HEK293 (cell line): Measurements from ENCODE around the gene CSRP1.

Source experiments
- BCL11B ChIP-seq: fragments of 450-650 bp; formaldehyde crosslinking; IDR thresholded peaks from 2 replicates; pipeline ENCODE4 v1.5.1; 2016; ENCODE audit warnings: low read depth, missing biosample characterization, missing genetic modification characterization
- GLIS1 ChIP-seq: fragments of 450-650 bp; formaldehyde crosslinking; IDR thresholded peaks from 2 replicates; pipeline ENCODE4 v1.5.1; 2016; ENCODE audit warnings: missing biosample characterization, missing genetic modification characterization
- GLIS2 ChIP-seq: fragments of 450-650 bp; formaldehyde crosslinking; IDR thresholded peaks from 2 replicates; pipeline ENCODE4 v1.5.1; 2016; ENCODE audit warnings: missing biosample characterization, missing genetic modification characterization
- HOXD13 ChIP-seq: sonication (generic); formaldehyde crosslinking; IDR thresholded peaks from 2 replicates; pipeline ENCODE4 v1.8.0; 2022; ENCODE audit warnings: missing genetic modification reagents, borderline replicate concordance
- IKZF3 ChIP-seq: fragments of 450-650 bp; IDR thresholded peaks from 2 replicates; pipeline ENCODE4 v1.5.0; 2018; ENCODE audit warnings: missing biosample characterization, mild to moderate bottlenecking, missing genetic modification characterization, moderate library complexity
- KLF10 ChIP-seq: fragments of 450-650 bp; IDR thresholded peaks from 2 replicates; pipeline ENCODE4 v1.5.1; 2018; ENCODE audit warnings: missing biosample characterization, mild to moderate bottlenecking, missing genetic modification characterization
- KLF8 ChIP-seq: fragments of 450-650 bp; formaldehyde crosslinking; IDR thresholded peaks from 2 replicates; pipeline ENCODE4 v1.5.1; 2016; ENCODE audit warnings: missing biosample characterization, missing genetic modification characterization
- MEIS1 ChIP-seq: sonication (generic); formaldehyde crosslinking; IDR thresholded peaks from 2 replicates; pipeline ENCODE4 v1.8.1; 2022; ENCODE audit warnings: missing genetic modification reagents, mild to moderate bottlenecking, borderline replicate concordance
- SP2 ChIP-seq: fragments of 450-650 bp; formaldehyde crosslinking; IDR thresholded peaks from 2 replicates; pipeline ENCODE4 v1.5.1; 2016; ENCODE audit warnings: missing biosample characterization, missing genetic modification characterization
- YY2 ChIP-seq: fragments of 450-650 bp; formaldehyde crosslinking; IDR thresholded peaks from 2 replicates; pipeline ENCODE4 v1.5.1; 2016; ENCODE audit warnings: missing biosample characterization, missing genetic modification characterization
- ZFHX2 ChIP-seq: fragments of 450-650 bp; formaldehyde crosslinking; conservative IDR thresholded peaks from 2 replicates; pipeline ENCODE4 v1.5.1; 2016; ENCODE audit warnings: missing biosample characterization, missing genetic modification characterization
- ZNF214 ChIP-seq: fragments of 450-650 bp; formaldehyde crosslinking; IDR thresholded peaks from 2 replicates; pipeline ENCODE4 v1.5.1; 2017; ENCODE audit warnings: missing biosample characterization, mild to moderate bottlenecking, missing genetic modification characterization, borderline replicate concordance
- ZNF24 ChIP-seq: fragments of 450-650 bp; formaldehyde crosslinking; IDR thresholded peaks from 2 replicates; pipeline ENCODE4 v1.5.1; 2016; ENCODE audit warnings: missing biosample characterization, missing genetic modification characterization
- ZNF335 ChIP-seq: fragments of 450-650 bp; formaldehyde crosslinking; conservative IDR thresholded peaks from 2 replicates; pipeline ENCODE4 v1.5.1; 2016; ENCODE audit warnings: missing biosample characterization, missing genetic modification characterization
- ZNF48 ChIP-seq: fragments of 450-650 bp; formaldehyde crosslinking; IDR thresholded peaks from 2 replicates; pipeline ENCODE4 v1.5.1; 2016; ENCODE audit warnings: missing biosample characterization, missing genetic modification characterization
- ZNF521 ChIP-seq: fragments of 450-650 bp; formaldehyde crosslinking; IDR thresholded peaks from 2 replicates; pipeline ENCODE4 v1.5.1; 2017; ENCODE audit warnings: missing biosample characterization, mild to moderate bottlenecking, missing genetic modification characterization
- ZNF544 ChIP-seq: fragments of 450-650 bp; formaldehyde crosslinking; IDR thresholded peaks from 2 replicates; pipeline ENCODE4 v1.5.0; 2017; ENCODE audit warnings: missing biosample characterization, missing genetic modification characterization
- ZNF555 ChIP-seq: fragments of 450-650 bp; formaldehyde crosslinking; conservative IDR thresholded peaks from 2 replicates; pipeline ENCODE4 v1.5.1; 2017; ENCODE audit warnings: missing biosample characterization, mild to moderate bottlenecking, missing genetic modification characterization, inconsistent platforms
- ZNF571 ChIP-seq: fragments of 450-650 bp; formaldehyde crosslinking; IDR thresholded peaks from 2 replicates; pipeline ENCODE4 v1.5.0; 2017; ENCODE audit warnings: missing biosample characterization, missing genetic modification characterization
- ZNF600 ChIP-seq: fragments of 450-650 bp; formaldehyde crosslinking; IDR thresholded peaks from 2 replicates; pipeline ENCODE4 v1.5.1; 2016; ENCODE audit warnings: missing biosample characterization, missing genetic modification characterization
- ZNF660 ChIP-seq: fragments of 450-650 bp; IDR thresholded peaks from 2 replicates; pipeline ENCODE4 v1.5.1; 2018; ENCODE audit warnings: missing biosample characterization, mild to moderate bottlenecking, missing genetic modification characterization
- ZNF768 ChIP-seq: fragments of 450-650 bp; formaldehyde crosslinking; IDR thresholded peaks from 2 replicates; pipeline ENCODE4 v1.5.1; 2018; ENCODE audit warnings: missing biosample characterization, mild to moderate bottlenecking, missing genetic modification characterization
- ZNF777 ChIP-seq: fragments of 450-650 bp; formaldehyde crosslinking; IDR thresholded peaks from 2 replicates; pipeline ENCODE4 v1.5.1; 2017; ENCODE audit warnings: missing biosample characterization, missing genetic modification characterization, borderline replicate concordance
- ZNF843 ChIP-seq: fragments of 450-650 bp; formaldehyde crosslinking; IDR thresholded peaks from 2 replicates; pipeline ENCODE4 v1.5.1; 2016; ENCODE audit warnings: missing biosample characterization, missing genetic modification characterization
- ZSCAN30 ChIP-seq: fragments of 450-650 bp; IDR thresholded peaks from 2 replicates; pipeline ENCODE4 v1.5.1; 2018; ENCODE audit warnings: missing biosample characterization, mild to moderate bottlenecking, missing genetic modification characterization, moderate library complexity
- ZXDB ChIP-seq: fragments of 450-650 bp; formaldehyde crosslinking; IDR thresholded peaks from 2 replicates; pipeline ENCODE4 v1.5.1; 2016; ENCODE audit warnings: missing biosample characterization, missing genetic modification characterization
- TF ChIP-seq, protein P1 (sequence below): fragments of 450-650 bp; formaldehyde crosslinking; optimal IDR thresholded peaks from 2 replicates; pipeline ENCODE3; 2016; ENCODE audit warnings: missing biosample characterization, mild to moderate bottlenecking, missing genetic modification characterization
- TF ChIP-seq, protein P2 (sequence below): fragments of 450-650 bp; formaldehyde crosslinking; IDR thresholded peaks from 2 replicates; pipeline ENCODE4 v1.5.1; 2017; ENCODE audit warnings: missing biosample characterization, missing genetic modification characterization
- TF ChIP-seq, protein P3 (sequence below): fragments of 450-650 bp; formaldehyde crosslinking; IDR thresholded peaks from 2 replicates; pipeline ENCODE4 v1.5.0; 2017; ENCODE audit warnings: missing biosample characterization, missing genetic modification characterization, borderline replicate concordance
- TF ChIP-seq, protein P4 (sequence below): fragments of 450-650 bp; formaldehyde crosslinking; IDR thresholded peaks from 2 replicates; pipeline ENCODE4 v1.5.1; 2017; ENCODE audit warnings: missing biosample characterization, missing genetic modification characterization
- TF ChIP-seq, protein P5 (sequence below): fragments of 450-650 bp; formaldehyde crosslinking; IDR thresholded peaks from 2 replicates; pipeline ENCODE4 v1.5.1; 2017; ENCODE audit warnings: missing biosample characterization, missing genetic modification characterization
- TF ChIP-seq, protein P6 (sequence below): fragments of 450-650 bp; formaldehyde crosslinking; IDR thresholded peaks from 2 replicates; pipeline ENCODE4 v1.5.1; 2016; ENCODE audit warnings: missing biosample characterization, missing genetic modification characterization

The CSRP1 gene

DNA sequence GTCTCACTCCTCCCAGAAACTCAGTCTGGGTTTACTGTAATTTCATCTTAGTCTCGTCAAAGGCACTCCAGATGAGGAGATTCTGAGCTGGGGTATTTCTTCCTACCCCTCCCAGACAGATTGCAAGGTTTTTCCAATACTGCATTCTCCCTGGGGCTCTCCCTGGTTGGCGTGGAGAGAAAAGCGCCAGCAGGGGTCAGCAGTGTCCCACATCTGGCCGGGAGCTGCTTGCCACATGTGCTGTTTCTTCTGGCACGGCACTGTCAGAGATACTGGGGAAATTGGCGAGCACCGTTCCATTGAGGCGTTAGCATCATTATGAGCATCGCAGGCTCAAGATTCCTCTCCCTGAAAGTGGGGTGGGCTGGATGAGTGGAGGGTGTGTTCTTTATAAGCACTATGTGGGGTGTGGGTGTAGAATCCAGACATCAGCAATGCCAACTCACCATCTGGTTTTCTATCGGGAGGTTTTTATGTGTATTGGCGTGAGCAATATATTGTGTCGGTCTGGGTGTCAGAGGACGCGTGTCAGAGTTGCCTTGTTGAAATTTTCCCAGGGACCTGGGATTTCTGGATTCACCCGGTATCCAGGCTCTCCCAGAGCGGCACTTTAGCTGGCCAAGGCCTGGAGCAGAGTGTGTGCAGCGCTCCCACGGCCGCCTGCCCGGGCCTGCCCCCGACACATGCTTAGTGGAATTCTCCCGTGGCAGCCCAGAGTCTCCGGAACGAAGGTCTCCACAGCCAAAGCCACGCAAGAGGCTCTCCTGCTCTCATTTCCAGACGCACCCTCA, 24.0 kb upstream of the CSRP1 start (continued):
- TF ChIP-seq, protein P1, sequence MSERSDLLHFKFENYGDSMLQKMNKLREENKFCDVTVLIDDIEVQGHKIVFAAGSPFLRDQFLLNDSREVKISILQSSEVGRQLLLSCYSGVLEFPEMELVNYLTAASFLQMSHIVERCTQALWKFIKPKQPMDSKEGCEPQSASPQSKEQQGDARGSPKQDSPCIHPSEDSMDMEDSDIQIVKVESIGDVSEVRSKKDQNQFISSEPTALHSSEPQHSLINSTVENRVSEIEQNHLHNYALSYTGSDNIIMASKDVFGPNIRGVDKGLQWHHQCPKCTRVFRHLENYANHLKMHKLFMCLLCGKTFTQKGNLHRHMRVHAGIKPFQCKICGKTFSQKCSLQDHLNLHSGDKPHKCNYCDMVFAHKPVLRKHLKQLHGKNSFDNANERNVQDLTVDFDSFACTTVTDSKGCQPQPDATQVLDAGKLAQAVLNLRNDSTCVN (tag by site-specific recombination), result no peak
- no peak for TF ChIP-seq ZFHX2 (tag by site-specific recombination)
- TF ChIP-seq, protein P2, sequence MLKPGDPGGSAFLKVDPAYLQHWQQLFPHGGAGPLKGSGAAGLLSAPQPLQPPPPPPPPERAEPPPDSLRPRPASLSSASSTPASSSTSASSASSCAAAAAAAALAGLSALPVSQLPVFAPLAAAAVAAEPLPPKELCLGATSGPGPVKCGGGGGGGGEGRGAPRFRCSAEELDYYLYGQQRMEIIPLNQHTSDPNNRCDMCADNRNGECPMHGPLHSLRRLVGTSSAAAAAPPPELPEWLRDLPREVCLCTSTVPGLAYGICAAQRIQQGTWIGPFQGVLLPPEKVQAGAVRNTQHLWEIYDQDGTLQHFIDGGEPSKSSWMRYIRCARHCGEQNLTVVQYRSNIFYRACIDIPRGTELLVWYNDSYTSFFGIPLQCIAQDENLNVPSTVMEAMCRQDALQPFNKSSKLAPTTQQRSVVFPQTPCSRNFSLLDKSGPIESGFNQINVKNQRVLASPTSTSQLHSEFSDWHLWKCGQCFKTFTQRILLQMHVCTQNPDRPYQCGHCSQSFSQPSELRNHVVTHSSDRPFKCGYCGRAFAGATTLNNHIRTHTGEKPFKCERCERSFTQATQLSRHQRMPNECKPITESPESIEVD (tag by site-specific recombination), result no peak
- TF ChIP-seq BCL11B (tag by site-specific recombination), result no peak
- no peak for TF ChIP-seq ZNF544
- TF ChIP-seq MEIS1 (CRISPR knock-in tag), result no peak
- TF ChIP-seq, protein P3, sequence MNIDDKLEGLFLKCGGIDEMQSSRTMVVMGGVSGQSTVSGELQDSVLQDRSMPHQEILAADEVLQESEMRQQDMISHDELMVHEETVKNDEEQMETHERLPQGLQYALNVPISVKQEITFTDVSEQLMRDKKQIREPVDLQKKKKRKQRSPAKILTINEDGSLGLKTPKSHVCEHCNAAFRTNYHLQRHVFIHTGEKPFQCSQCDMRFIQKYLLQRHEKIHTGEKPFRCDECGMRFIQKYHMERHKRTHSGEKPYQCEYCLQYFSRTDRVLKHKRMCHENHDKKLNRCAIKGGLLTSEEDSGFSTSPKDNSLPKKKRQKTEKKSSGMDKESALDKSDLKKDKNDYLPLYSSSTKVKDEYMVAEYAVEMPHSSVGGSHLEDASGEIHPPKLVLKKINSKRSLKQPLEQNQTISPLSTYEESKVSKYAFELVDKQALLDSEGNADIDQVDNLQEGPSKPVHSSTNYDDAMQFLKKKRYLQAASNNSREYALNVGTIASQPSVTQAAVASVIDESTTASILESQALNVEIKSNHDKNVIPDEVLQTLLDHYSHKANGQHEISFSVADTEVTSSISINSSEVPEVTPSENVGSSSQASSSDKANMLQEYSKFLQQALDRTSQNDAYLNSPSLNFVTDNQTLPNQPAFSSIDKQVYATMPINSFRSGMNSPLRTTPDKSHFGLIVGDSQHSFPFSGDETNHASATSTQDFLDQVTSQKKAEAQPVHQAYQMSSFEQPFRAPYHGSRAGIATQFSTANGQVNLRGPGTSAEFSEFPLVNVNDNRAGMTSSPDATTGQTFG (tag by site-specific recombination), result no peak
- TF ChIP-seq ZNF48, result no peak
- no peak for TF ChIP-seq ZNF777 (tag by site-specific recombination)
- TF ChIP-seq KLF10, result no peak; the same call in 1 of the 2 replicates
- TF ChIP-seq HOXD13 (CRISPR knock-in tag), result no peak
- TF ChIP-seq, protein P4, sequence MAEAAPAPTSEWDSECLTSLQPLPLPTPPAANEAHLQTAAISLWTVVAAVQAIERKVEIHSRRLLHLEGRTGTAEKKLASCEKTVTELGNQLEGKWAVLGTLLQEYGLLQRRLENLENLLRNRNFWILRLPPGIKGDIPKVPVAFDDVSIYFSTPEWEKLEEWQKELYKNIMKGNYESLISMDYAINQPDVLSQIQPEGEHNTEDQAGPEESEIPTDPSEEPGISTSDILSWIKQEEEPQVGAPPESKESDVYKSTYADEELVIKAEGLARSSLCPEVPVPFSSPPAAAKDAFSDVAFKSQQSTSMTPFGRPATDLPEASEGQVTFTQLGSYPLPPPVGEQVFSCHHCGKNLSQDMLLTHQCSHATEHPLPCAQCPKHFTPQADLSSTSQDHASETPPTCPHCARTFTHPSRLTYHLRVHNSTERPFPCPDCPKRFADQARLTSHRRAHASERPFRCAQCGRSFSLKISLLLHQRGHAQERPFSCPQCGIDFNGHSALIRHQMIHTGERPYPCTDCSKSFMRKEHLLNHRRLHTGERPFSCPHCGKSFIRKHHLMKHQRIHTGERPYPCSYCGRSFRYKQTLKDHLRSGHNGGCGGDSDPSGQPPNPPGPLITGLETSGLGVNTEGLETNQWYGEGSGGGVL (tag by site-specific recombination), result no peak
- no peak for TF ChIP-seq SP2
- TF ChIP-seq ZNF571 (tag by site-specific recombination), result no peak
- TF ChIP-seq ZNF214 (tag by site-specific recombination), result no peak
- TF ChIP-seq ZNF843 (tag by site-specific recombination), result no peak
- TF ChIP-seq YY2 (tag by site-specific recombination), result no peak
- TF ChIP-seq ZNF555 (tag by site-specific recombination), result no peak
- TF ChIP-seq ZNF521 (tag by site-specific recombination), result no peak
- TF ChIP-seq ZNF768, result no peak
- TF ChIP-seq ZNF660 (tag by site-specific recombination), result peak; percentile 76
- TF ChIP-seq, protein P5, sequence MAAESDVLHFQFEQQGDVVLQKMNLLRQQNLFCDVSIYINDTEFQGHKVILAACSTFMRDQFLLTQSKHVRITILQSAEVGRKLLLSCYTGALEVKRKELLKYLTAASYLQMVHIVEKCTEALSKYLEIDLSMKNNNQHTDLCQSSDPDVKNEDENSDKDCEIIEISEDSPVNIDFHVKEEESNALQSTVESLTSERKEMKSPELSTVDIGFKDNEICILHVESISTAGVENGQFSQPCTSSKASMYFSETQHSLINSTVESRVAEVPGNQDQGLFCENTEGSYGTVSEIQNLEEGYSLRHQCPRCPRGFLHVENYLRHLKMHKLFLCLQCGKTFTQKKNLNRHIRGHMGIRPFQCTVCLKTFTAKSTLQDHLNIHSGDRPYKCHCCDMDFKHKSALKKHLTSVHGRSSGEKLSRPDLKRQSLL, result no peak
- no peak for TF ChIP-seq ZXDB (tag by site-specific recombination)
- TF ChIP-seq GLIS1 (tag by site-specific recombination), result 0 out of 2 replicates have a peak, but pooled peaks have one; percentile 12
- no peak for TF ChIP-seq KLF8
- TF ChIP-seq ZNF335, result no peak
- no peak for TF ChIP-seq ZNF600 (tag by site-specific recombination)
- peak; percentile 79 for TF ChIP-seq IKZF3 (tag by site-specific recombination)
- TF ChIP-seq ZNF24 (tag by site-specific recombination), result no peak
- peak; percentile 21; the same call in 1 of the 2 replicates for TF ChIP-seq GLIS2 (tag by site-specific recombination)
- TF ChIP-seq, protein P6, sequence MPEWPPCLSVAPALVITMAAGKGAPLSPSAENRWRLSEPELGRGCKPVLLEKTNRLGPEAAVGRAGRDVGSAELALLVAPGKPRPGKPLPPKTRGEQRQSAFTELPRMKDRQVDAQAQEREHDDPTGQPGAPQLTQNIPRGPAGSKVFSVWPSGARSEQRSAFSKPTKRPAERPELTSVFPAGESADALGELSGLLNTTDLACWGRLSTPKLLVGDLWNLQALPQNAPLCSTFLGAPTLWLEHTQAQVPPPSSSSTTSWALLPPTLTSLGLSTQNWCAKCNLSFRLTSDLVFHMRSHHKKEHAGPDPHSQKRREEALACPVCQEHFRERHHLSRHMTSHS, result no peak
- 0 out of 2 replicates have a peak, but pooled peaks have one; percentile 30 for TF ChIP-seq ZSCAN30 (tag by site-specific recombination)
